Measurements from ENCODE around the gene TBC1D19.

The TBC1D19 gene

DNA sequence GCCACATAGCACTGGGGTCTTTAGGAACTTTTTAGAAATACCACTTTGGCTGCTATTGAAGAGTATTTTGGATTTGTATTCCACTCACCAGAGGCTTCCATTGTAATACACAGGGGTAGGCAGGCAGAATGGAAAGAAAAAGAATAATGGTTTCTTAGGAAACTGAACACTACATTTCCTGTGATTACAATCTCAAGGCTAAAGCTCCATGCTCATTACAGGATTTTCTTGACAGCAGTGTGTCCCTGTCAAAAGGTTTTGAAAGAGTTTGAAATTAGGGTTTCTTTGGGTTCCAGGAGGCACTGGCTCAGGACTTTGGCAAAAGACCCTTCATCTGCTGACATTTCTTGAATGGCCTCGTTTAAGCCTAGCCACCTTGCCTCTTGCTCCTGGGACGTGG, 201.9 kb downstream of the TBC1D19 start:
- DNase-seq, result no peak

DNA sequence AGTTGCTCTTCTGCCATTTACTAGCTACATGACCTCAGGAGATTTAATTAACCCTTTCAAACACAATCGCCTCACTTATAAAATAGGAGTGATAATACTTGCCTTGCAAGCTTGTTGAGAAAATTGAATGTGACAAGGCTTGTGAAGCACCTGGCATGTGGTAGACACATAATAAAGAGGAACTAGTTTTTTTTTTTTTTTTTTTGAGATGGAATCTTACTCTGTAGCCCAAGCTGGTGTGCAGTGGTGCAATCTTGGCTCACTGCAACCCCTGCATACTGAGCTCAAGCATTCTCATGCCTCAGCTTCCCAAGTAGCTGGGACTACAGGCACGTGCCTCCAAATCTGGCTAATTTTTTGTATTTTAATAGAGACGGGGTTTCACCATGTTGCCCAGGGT, 203.0 kb downstream of the TBC1D19 start:
- DNase-seq, result no peak

GRCh38 chr4:26787461-26788340, 203.8 kb downstream of the TBC1D19 start:
- peak; percentile 1 for DNase-seq

DNA sequence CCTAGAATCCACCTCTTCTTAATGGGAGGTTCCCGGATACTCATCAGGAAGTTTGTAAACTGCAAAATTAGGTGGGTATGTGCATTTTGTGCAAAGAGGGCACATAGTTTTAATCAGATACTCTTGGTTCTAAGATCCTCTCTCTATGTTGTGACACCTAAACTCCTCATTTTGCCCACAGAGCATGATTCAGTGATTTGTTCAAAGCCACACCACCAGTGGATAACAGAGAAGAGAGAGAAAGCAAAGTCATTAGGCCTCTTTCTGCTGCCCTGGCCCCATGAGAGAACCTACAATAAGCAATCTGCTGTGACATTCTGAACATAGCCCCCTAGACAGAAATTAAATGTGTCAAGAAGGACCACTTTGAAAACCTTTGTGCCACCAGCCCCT, 204.5 kb downstream of the TBC1D19 start:
- DNase-seq, result no peak

DNA sequence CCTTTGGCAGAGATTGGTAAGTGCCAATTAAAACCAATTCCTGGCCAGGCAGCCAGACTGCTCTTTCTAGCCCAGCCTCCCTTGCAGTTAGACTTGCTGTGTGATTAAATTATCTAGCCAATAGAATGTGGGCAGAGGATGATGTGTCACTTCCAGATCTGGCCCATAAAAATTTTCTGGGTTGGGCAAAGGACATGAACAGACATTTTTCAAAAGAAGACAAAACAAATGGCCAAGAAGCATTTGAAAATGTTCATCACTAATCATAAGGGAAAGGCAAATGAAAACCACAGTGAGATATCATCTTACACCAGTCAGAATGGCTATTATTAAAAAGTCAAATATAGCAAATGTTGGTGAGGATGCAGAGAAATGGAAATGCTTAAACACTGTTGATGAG, 205.3 kb downstream of the TBC1D19 start:
- DNase-seq, result no peak

DNA sequence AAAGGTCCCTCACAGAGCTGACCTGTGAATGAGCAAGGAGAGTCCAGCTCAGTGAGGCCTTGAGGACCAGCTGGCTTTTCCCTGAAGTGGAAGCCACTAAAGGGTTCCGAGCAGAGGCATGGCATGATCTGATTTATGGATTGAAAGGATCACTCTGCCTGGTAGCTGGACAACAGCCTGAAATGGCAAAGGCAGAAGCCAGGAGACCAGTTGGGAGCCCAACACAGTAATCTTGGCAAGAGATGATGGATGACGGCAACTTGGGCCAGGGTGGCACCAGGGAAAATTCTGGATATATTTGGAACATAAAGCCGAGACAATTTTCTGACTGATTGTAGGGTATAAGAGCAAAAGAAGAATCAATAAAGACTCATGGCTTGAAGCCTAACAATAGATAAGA, 207.5 kb downstream of the TBC1D19 start:
- no peak for DNase-seq

DNA sequence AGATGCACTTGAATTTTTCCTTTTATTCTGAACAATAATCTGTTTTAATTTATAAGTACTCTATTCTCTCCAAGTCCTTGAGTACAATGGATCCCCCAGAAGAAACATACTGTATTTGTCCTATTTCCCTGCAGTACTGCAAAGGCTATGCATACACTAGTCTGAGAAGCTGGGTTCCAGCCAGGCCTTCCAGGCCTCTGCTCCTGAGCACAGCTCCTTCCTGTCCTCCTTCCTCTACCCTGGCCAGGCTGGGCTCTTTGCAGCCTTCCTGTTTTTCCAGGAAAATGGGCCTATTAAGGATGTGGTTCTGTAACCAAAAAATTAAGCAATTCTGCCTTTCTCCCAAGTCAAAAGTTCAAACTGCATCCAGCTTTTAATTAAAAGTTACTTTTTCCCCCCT, 208.8 kb downstream of the TBC1D19 start:
- no peak for DNase-seq

DNA sequence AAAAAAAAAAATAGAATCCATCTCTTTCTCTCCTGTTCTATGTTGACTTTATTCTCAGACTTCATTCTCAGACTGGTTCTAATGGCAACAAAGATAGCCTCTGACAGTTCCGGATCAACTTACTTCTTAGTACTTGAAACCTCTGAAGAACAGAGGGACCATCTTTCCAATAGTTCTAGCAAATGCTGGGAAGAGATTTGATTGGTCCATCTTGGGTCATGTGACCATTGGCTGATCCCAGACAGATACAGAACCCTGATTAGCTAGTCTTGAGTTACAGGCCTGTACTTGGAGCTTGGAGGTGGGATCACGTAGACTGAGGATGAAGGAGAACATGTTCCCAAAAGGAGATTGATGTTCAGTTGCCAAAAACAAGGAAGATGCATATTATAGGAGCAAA, 209.9 kb downstream of the TBC1D19 start:
- no peak for DNase-seq

- DNase-seq, result no peak
Measured at GRCh38 chr4:26796081-26796480, 212.2 kb downstream of the TBC1D19 start.

DNA sequence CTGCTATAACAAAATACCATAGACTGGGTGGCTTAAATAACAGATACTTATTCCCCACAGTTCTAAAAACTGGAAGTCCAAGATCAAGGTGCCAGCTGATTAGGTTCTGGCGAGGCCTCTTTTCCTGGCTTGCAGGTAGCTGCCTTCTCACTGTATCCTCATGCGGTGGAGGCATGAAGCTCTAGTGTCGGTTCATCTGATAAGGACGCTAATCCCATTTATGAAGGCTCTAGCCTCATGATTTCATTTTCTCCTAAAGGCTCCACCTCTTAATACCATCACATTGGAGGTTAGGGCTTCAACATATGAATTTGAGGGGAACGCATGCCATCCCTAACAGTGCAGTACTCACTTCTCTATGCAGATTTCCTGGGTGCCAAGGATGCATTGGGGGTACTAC, 218.9 kb downstream of the TBC1D19 start:
- DNase-seq, result no peak

GRCh38 chr4:26803211-26803861, 219.5 kb downstream of the TBC1D19 start:
- no peak for DNase-seq

GRCh38 chr4:26804451-26804850, 220.6 kb downstream of the TBC1D19 start:
- no peak for DNase-seq

DNA sequence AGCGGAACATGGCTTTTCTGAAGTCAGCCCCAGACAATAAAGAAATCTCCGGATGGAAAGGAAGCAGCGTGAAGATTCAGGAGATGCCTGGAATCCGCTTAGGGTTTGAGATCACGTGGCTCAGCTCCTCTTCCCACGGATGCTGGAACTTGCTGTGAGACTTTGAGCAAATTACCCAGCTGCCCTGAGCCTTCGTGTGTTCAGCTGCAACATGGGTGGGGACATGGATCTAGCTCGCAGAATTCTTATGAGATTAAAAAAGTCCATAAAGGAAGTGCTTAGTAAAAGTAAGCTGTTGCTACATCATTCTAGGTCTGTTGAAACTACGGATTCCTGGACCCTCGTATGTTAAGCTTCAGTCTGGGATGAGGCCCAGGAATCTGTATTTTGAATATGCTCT, 221.0 kb downstream of the TBC1D19 start:
- no peak for DNase-seq

All from SHP77 treated with DMSO at 0.1 percent for 48 hours (cell line).